NB4 (cell line): ENCODE results near the gene C2CD4D.
"Not testable (repeated sequence)": the region's sequence is repeated elsewhere in the genome, so short reads cannot be mapped to it uniquely, and the experiment has no call there.

Source experiments
- DNase-seq: peaks from one replicate; pipeline ENCODE4 v3.0.0; 2010; ENCODE audit warnings: low read depth
- H3K4me3 ChIP-seq: one replicate; pipeline ENCODE4 v1.5.1; 2011; ENCODE audit warnings: mild to moderate bottlenecking, low read depth, low read length, moderate library complexity
- CTCF ChIP-seq: IDR thresholded peaks from one replicate; pipeline ENCODE4 v1.5.1; 2012; ENCODE audit warnings: low read depth, low read length
- MAX ChIP-seq: IDR thresholded peaks from 2 replicates; pipeline ENCODE4 v1.6.1; 2011; ENCODE audit warnings: low read depth, low read length
- MYC ChIP-seq: IDR thresholded peaks from 2 replicates; pipeline ENCODE4 v1.6.1; 2011; ENCODE audit warnings: low read depth, low read length
- POLR2A ChIP-seq: IDR thresholded peaks from 2 replicates; pipeline ENCODE4 v1.6.1; 2011; ENCODE audit warnings: mild to moderate bottlenecking; ENCODE audit not compliant: insufficient read length; ENCODE audit errors: extremely low read depth

C2CD4D gene

GRCh38 chr1:151859891-151860293, 20.3 kb upstream of the C2CD4D start:
- DNase-seq = no peak
- no peak overlapping the region for H3K4me3 ChIP-seq
- TF ChIP-seq CTCF = no peak
- TF ChIP-seq POLR2A = no peak
- no peak for TF ChIP-seq MYC
- no peak for TF ChIP-seq MAX

GRCh38 chr1:151858886-151859665, 19.5 kb upstream of the C2CD4D start:
- no peak overlapping the region for H3K4me3 ChIP-seq
- no peak for TF ChIP-seq CTCF
- no peak for TF ChIP-seq POLR2A
- no peak for TF ChIP-seq MYC
- no peak for TF ChIP-seq MAX
- DNase-seq = no peak

- no peak for DNase-seq
- H3K4me3 ChIP-seq = no peak overlapping the region
- TF ChIP-seq POLR2A = no peak
- TF ChIP-seq MYC = no peak
- TF ChIP-seq MAX = no peak
- no peak for TF ChIP-seq CTCF
These were observed 18.6 kb upstream of the C2CD4D start for GRCh38 chr1:151858030-151858746.

- no peak overlapping the region for H3K4me3 ChIP-seq
- TF ChIP-seq MYC (no peak), CTCF (no peak), MAX (no peak), POLR2A (no peak)
- DNase-seq = no peak
These were observed 16.3 kb upstream of the C2CD4D start for GRCh38 chr1:151855933-151856332.

GRCh38 chr1:151855516-151855915, 15.9 kb upstream of the C2CD4D start:
- DNase-seq, H3K4me3 ChIP-seq: not testable (repeated sequence)

- TF ChIP-seq CTCF = no peak
- no peak for TF ChIP-seq MAX
- TF ChIP-seq MYC = no peak
- no peak for TF ChIP-seq POLR2A
- no peak overlapping the region for H3K4me3 ChIP-seq
- DNase-seq = no peak
These were observed 15.0 kb upstream of the C2CD4D start for GRCh38 chr1:151854658-151855057.
